Measurements from ENCODE around the gene ZNF512. TPM values are rescaled to one million over a fixed set of nuclear protein-coding genes. Genes with fewer than 3 reads are reported as not detected.
"Not testable (repeated sequence)": the region's sequence is repeated elsewhere in the genome, so short reads cannot be mapped to it uniquely, and the experiment has no call there.

The ZNF512 gene
- total RNA-seq: 10 to 100 TPM; 17.9 to 82.9 (median 42.6) TPM

DNA sequence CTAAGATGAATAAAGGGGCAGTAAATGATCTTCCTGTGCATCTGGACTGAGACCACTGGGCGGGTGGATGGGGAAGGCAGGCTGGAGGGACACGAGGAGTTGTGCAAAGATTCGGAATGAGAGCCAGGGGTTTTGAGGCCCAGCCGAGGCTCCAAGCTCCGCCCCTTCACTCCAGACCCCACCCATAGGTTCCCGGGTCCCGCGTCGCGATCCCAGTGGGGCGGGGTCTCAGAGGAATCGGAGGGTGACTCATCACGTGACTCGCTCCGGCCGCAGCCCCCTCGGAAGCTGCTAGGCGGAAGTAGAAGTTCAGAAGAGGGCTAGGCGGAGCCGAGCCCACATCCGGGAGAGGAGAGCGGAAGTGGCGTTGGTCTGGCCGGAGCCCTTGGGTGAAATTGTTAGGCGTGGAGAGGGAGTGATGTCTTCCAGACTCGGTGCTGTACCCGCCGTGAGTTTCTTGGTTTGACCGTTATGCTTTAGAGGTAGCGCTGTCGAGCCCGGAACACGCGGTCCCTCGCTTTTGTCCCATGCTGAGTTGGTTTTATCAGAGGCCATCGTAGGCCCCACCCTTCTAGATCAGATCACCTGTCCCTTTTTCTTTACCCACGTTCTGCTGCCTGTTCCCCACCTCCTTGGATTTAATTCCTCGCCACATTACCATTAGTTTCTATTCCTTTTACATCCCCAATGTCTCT lies at the start of gene ZNF512:
Gene ZNF512, plus strand, starts transcription at position 348 of the 695 bp plus-strand sequence. Its CDS starts 71 bp downstream, at position 419.
- Histone ChIP-seq H3K4me3 (peak within 1 kb of the TSS; percentile 52 to 68), H3K9me3 (peaks cover 0 to 2% of the 10 kb centered on the region in 2 donors), H3K27me3 (no peaks in the 10 kb centered on the region), H3K4me1 (peaks cover 10 to 11% of the 10 kb centered on the region in 2 donors), H3K36me3 (no peaks in the 10 kb centered on the region), H3K27ac (peak within 1 kb of the TSS; percentile 47 to 74)
- peak; percentile 94 to 96 for DNase-seq
- TF ChIP-seq POLR2A (IDR thresholded peaks at IDR 0.05): peak; percentile 8 to 57
- TF ChIP-seq, protein P1, sequence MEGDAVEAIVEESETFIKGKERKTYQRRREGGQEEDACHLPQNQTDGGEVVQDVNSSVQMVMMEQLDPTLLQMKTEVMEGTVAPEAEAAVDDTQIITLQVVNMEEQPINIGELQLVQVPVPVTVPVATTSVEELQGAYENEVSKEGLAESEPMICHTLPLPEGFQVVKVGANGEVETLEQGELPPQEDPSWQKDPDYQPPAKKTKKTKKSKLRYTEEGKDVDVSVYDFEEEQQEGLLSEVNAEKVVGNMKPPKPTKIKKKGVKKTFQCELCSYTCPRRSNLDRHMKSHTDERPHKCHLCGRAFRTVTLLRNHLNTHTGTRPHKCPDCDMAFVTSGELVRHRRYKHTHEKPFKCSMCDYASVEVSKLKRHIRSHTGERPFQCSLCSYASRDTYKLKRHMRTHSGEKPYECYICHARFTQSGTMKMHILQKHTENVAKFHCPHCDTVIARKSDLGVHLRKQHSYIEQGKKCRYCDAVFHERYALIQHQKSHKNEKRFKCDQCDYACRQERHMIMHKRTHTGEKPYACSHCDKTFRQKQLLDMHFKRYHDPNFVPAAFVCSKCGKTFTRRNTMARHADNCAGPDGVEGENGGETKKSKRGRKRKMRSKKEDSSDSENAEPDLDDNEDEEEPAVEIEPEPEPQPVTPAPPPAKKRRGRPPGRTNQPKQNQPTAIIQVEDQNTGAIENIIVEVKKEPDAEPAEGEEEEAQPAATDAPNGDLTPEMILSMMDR (IDR thresholded peaks at IDR 0.05): no peak
- intact Hi-C loops (cut with DNase I; ENCODE audit: low total_unique reads): no loop called here

DNA sequence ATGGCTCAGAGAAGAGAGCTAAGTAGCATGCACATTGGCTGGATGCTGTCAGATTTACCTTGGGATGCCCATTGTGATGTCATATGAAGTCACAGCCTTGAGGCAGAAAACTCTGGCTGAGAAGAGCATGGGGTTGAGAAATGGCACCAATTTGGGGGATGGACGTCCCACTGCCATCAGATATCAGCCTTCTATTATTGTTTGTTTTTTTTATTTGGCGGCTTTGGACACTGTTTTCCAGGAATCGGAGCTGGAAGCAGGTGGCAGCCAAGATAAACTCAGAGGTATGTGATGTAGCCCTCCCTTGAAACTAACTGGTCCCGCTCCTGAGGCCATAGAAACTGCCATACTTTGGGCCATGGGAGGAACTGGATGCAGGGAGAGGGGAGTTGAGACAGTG lies 45.6 kb upstream of the ZNF512 start:
- H3K27ac ChIP-seq: no peak overlapping the region
- TF ChIP-seq, protein P1 (IDR thresholded peaks at IDR 0.05): no peak
- no peak for TF ChIP-seq POLR2A (IDR thresholded peaks at IDR 0.05)
- DNase-seq: no peak
- intact Hi-C loops (cut with DNase I; ENCODE audit: low total_unique reads): no loop called here
- no peaks in the 10 kb centered on the region for H3K36me3 ChIP-seq
- H3K4me3 ChIP-seq: no peak overlapping the region
- H3K4me1 ChIP-seq: no peaks in the 10 kb centered on the region
- no peaks in the 10 kb centered on the region for H3K27me3 ChIP-seq
- no peaks in the 10 kb centered on the region for H3K9me3 ChIP-seq

DNA sequence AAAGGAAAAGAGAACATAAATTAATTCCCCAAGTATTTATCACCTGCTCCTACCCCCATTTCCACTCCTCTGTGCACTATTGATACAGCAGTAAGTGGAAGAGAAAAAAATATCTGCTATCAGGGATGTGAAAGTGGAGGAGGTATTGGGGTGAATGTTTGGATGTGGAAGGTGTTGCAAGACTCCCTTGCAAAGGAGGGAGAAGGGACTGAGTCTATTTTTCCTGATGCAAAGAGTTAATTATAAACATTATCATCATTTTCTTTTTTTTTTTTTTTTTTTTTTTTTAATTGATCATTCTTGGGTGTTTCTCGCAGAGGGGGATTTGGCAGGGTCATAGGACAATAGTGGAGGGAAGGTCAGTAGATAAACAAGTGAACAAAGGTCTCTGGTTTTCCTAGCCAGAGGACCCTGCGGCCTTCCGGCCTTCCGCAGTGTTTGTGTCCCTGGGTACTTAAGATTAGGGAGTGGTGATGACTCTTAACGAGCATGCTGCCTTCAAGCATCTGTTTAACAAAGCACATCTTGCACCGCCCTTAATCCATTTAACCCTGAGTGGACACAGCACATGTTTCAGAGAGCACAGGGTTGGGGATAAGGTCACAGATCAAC lies 43.9 kb upstream of the ZNF512 start:
- H3K9me3 ChIP-seq; H3K4me3 ChIP-seq; H3K27me3 ChIP-seq; DNase-seq; intact Hi-C loops (cut with DNase I; ENCODE audit: low total_unique reads); H3K36me3 ChIP-seq; H3K4me1 ChIP-seq; H3K27ac ChIP-seq: not testable (repeated sequence)

DNA sequence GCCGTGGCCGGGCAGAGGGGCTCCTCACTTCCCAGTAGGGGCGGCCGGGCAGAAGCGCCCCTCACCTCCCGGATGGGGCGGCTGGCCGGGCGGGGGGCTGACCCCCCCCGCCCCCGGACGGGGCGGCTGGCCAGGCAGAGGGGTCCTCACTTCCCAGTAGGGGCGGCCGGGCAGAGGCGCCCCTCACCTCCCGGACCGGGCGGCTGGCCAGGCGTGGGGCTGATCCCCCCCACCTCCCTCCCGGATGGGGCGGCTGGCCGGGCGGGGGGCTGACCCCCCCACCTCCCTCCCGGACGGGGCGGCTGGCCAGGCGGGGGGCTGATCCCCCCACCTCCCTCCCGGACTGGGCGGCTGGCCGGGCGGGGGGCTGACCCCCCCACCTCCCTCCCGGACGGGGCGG lies 43.2 kb upstream of the ZNF512 start:
- intact Hi-C loops (cut with DNase I; ENCODE audit: low total_unique reads); H3K27ac ChIP-seq; DNase-seq; H3K4me3 ChIP-seq; H3K27me3 ChIP-seq; H3K36me3 ChIP-seq; H3K9me3 ChIP-seq; H3K4me1 ChIP-seq: not testable (repeated sequence)

GRCh38 chr2:27544143-27544821 lies 38.6 kb upstream of the ZNF512 start:
- Histone ChIP-seq H3K9me3 (no peaks in the 10 kb centered on the region), H3K4me1 (no peaks in the 10 kb centered on the region), H3K4me3 (no peak overlapping the region), H3K36me3 (no peaks in the 10 kb centered on the region), H3K27ac (no peak overlapping the region), H3K27me3 (no peaks in the 10 kb centered on the region)
- no peak for DNase-seq
- intact Hi-C loops (cut with DNase I; ENCODE audit: low total_unique reads): no loop called here
- no peak for TF ChIP-seq POLR2A (IDR thresholded peaks at IDR 0.05)
- TF ChIP-seq, protein P1 (IDR thresholded peaks at IDR 0.05): no peak

Data from uterus (tissue), 4 donors.